GM23338 (cell line): ENCODE measurements around the gene PAX5.

ENCODE experiments used
- CREB1 ChIP-seq: fragments of 250-450 bp; sonication (Bioruptor Pico); IDR thresholded peaks from 2 replicates; pipeline ENCODE4 v1.5.0; 2020; ENCODE audit warnings: low read depth, mild to moderate bottlenecking, moderate library complexity
- CTCF ChIP-seq, 2 experiments: fragments of 200-600 bp in 1 of 2; sonication (generic) in 1 of 2; conservative IDR thresholded peaks; 2 replicates each; pipeline versions ENCODE4 v1.5.1 to v1.6.1; 2016 to 2017; ENCODE audit warnings: antibody characterized with exemption in 2 of 2, low read depth in 2 of 2, mild to moderate bottlenecking in 2 of 2, moderate library complexity in 1 of 2
- EZH2 ChIP-seq: fragments of 200-600 bp; sonication (generic); IDR thresholded peaks from one replicate; pipeline ENCODE4 v1.8.0; 2017; ENCODE audit warnings: antibody characterized with exemption, mild to moderate bottlenecking, low read depth; ENCODE audit not compliant: unreplicated experiment
- EZH2phosphoT487 ChIP-seq: fragments of 200-600 bp; sonication (generic); IDR thresholded peaks from one replicate; pipeline ENCODE4 v1.8.1; 2018; ENCODE audit warnings: antibody characterized with exemption; ENCODE audit not compliant: unreplicated experiment
- POLR2AphosphoS5 ChIP-seq: IDR thresholded peaks from 2 replicates; pipeline ENCODE4 v1.6.1; 2016; ENCODE audit warnings: antibody characterized with exemption, low read depth
- REST ChIP-seq: IDR thresholded peaks from one replicate; pipeline ENCODE4 v1.6.1; 2018; ENCODE audit warnings: antibody characterized with exemption; ENCODE audit not compliant: unreplicated experiment
- STAT1 ChIP-seq: IDR thresholded peaks from one replicate; pipeline ENCODE4 v1.6.1; 2016; ENCODE audit warnings: antibody characterized with exemption; ENCODE audit not compliant: unreplicated experiment
- ZNF114 ChIP-seq: fragments of 250-450 bp; sonication (Bioruptor Pico); IDR thresholded peaks from 2 replicates; pipeline ENCODE4 v1.5.0; 2020; ENCODE audit warnings: mild to moderate bottlenecking, moderate library complexity
- ZNF331 ChIP-seq: fragments of 250-450 bp; sonication (Bioruptor Pico); IDR thresholded peaks from 2 replicates; pipeline ENCODE4 v1.5.0; 2020; ENCODE audit warnings: low read depth, mild to moderate bottlenecking, moderate library complexity

GRCh38 chr9:37025823-37026112 lies 8.3 kb downstream of the PAX5 start:
- TF ChIP-seq EZH2phosphoT487: no peak
- TF ChIP-seq CTCF (conservative IDR thresholded peaks at IDR 0.05; ENCODE audit: low read depth in 2 of 2): no peak
- no peak for TF ChIP-seq POLR2AphosphoS5
- no peak for TF ChIP-seq EZH2
- TF ChIP-seq ZNF331 (CRISPR knock-in tag): no peak
- TF ChIP-seq ZNF114 (CRISPR knock-in tag): no peak
- TF ChIP-seq CREB1: no peak
- no peak for TF ChIP-seq REST
- TF ChIP-seq STAT1: no peak
